GM12873 (cell line): ENCODE results near the gene ERCC4.

Source experiments
- TF ChIP-seq, protein P1 (sequence below): IDR thresholded peaks from 2 replicates; pipeline ENCODE4 v1.5.1; 2012; ENCODE audit warnings: low read depth, mild to moderate bottlenecking, moderate library complexity, low read length, control low read depth; ENCODE audit not compliant: insufficient read depth; ENCODE audit errors: missing control alignments

The ERCC4 gene

DNA sequence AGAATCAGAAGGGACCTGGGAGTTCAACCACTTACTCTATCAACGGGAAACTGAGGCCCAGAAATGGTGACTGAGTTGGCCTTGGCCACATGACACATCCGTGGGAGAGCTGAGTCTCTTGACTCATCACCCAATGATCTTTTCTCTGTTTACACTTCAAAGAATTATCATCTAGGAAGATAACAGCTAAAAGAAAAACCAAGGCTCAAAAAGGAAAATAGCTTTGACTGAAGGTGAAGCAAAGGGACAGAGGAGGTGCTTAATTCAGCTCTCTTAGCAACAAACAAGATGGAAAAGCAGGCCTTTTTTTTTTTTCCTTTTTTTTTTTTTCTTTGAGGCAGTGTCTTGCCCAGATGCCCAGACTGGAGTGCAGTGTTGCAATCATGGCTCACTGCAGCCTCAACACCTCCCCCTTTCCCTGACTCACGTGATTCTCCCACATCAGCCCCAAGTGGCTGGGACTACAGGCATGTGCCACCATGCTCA is 16.7 kb downstream of the ERCC4 start:
- TF ChIP-seq, protein P1, sequence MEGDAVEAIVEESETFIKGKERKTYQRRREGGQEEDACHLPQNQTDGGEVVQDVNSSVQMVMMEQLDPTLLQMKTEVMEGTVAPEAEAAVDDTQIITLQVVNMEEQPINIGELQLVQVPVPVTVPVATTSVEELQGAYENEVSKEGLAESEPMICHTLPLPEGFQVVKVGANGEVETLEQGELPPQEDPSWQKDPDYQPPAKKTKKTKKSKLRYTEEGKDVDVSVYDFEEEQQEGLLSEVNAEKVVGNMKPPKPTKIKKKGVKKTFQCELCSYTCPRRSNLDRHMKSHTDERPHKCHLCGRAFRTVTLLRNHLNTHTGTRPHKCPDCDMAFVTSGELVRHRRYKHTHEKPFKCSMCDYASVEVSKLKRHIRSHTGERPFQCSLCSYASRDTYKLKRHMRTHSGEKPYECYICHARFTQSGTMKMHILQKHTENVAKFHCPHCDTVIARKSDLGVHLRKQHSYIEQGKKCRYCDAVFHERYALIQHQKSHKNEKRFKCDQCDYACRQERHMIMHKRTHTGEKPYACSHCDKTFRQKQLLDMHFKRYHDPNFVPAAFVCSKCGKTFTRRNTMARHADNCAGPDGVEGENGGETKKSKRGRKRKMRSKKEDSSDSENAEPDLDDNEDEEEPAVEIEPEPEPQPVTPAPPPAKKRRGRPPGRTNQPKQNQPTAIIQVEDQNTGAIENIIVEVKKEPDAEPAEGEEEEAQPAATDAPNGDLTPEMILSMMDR = no peak

DNA sequence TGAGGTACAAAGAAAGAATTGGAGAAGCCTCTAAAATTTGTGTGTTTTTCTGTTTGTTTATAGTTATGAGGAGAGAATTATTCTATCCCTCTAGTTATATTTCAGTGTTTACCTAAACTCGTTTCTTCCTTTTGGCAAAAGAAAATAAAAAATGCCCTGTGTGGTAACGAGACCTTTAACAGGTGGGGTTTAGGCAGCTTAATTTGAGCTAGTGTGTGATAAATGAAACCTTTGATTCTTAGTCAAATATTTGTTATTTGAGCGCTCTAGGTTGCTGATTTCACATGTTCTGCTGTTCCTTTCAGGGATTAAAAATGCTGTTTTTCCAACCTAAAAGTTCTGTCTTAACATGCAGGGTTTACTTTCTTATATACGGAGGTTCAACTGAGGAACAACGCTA is 17.5 kb downstream of the ERCC4 start:
- TF ChIP-seq, protein P1 = no peak

DNA sequence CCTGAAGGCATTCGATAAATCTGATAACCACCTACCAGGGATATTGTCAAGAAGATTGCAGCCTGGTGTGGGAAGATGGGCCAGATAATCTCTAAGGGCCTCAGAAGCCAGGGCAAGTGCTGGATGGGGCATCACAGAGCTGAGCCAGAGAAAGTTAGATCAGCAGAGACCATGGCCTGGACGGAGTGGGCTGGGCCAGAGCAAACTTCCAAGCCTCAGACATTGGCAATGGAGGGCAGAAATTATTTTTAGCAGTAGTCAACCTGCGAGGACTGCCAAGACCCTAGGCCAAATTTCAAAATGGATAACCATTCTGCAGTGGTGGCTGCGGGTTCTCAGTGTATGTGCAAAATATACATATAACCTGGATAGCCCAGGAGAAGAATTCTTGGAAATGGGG is 18.5 kb downstream of the ERCC4 start:
- TF ChIP-seq, protein P1 = no peak

DNA sequence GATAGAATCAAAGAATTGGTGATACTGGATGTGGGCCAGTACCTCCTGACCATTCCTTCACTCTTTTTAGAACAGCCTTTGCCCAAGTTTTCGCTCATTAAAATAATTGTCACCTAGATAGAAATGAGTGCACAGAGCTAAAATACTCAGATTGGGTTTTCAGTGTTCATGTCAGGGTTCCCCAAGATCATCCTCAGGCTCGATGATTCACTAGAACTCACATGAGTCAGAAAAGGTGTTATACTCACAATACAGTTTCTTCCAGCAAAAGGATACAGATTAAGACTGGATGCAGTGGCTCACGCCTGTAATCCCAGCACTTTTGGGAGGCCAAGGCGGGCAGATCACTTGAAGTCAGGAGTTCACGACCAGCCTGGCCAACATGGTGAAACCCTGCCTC is 19.9 kb downstream of the ERCC4 start:
- TF ChIP-seq, protein P1 = no peak

DNA sequence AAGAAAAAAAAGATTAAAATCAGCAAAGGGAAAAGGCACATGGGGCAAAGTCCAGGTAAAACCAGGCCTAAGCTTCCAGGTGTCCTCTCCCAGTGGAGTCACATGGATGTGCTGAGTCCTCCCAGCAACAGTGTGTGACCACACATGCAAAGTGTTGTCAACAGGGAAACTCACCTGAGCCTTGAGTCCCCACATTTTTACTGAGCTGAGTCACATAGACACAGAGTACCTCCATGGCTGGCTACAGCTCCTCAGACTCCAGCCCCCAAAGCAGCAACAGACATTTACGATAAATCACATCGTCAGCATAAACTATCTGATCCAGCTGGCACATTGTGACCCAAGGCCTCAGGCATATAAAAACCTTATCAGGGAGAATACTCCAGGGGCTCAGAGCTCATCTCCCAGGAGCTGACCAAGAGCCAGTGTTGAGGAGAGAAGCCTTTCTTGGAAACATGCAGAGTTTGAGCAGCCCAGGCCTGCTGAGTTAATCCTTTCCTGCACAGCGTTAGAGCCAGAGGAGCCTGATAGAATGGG is 20.5 kb downstream of the ERCC4 start:
- TF ChIP-seq, protein P1 = no peak

DNA sequence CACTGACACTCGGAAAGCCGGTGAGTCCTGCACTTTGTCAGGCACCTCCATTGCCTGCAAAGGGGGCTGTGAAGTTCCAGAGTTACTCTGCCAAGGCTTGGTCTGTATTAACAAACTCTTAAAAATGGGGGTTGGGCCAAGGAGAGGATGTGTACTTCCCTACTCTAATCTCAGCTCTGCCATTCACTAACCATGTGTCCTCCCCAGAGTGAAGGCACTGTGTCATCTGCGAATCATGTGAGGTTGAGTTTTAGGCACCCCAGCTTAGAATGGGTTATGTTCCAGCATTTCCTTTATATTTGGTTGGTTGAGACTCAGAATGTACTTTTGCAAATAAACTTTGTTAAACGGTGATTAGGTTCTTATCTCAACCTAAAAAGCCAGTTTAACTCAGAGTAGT is 24.9 kb downstream of the ERCC4 start:
- TF ChIP-seq, protein P1 = no peak

DNA sequence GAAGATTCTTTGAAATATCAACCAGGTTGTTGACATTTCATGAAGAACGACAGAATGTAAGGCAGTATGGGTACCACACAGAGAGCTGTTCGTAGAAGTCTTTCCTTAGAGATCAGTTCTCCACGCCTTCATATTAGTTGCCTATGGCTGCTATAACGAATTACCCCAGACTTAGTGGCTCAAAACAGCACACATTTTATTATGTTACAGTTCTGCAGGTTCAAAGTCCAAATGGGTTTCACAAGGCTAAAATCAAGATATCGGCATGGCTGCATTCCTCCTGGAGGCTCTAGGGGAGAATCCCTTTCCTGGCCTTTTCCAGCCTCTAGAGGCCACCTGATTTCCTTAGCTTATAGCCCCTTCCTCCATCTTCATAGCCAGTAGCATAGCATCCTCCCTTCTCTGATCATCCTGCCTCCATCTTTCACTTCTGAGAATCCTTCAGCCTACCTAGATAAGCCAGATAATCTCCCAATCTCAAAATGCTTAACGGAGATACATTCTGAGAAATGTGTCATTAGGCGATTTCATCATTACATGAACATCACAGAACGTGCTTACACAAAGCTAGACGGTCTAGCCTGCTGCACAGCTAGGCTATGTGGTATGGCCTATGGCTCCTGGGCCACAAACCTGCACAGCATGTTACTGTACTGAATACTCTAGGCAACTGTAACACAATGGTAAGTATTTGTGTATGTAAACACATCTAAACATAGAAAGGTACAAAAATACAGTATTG is 26.0 kb downstream of the ERCC4 start:
- TF ChIP-seq, protein P1 = no peak
